CD4-positive, CD25-positive, alpha-beta regulatory T cell (primary cell): Measurements from ENCODE around the gene PASK. TPM values are rescaled to one million over a fixed set of nuclear protein-coding genes. Genes with fewer than 3 reads are reported as not detected.

ENCODE experiments used
- ATAC-seq, 2 donors: fragments of 150-1000 bp; cut with Tn5 transposase; one replicate each; pipeline ENCODE4 v1.10.0; 2021; ENCODE audit warnings: low read depth in 2 of 2, moderate number of reproducible peaks in 2 of 2, moderate library complexity in 1 of 2
- DNase-seq, 3 donors: peaks; one replicate each; pipeline versions ENCODE4 v3.0.0 to v3.0.0-alpha.2; 2012 to 2022; ENCODE audit warnings: mixed read lengths in 1 of 3
- H3K27ac ChIP-seq: one replicate; pipeline ENCODE4 v1.7.0; 2013; ENCODE audit warnings: mild to moderate bottlenecking, low read length; ENCODE audit not compliant: insufficient read depth, poor library complexity, severe bottlenecking
- H3K27me3 ChIP-seq: one replicate; pipeline ENCODE4 v1.7.0; 2013; ENCODE audit warnings: low read length; ENCODE audit not compliant: control insufficient read depth, insufficient read depth
- H3K36me3 ChIP-seq: one replicate; pipeline ENCODE4 v1.7.0; 2013; ENCODE audit warnings: mild to moderate bottlenecking, low read length, moderate library complexity; ENCODE audit not compliant: control insufficient read depth, insufficient read depth
- H3K4me1 ChIP-seq: 2 replicates; pipeline ENCODE4 v1.7.0; 2013; ENCODE audit warnings: mild to moderate bottlenecking, low read length; ENCODE audit not compliant: insufficient read depth, control insufficient read depth, poor library complexity, severe bottlenecking
- H3K4me3 ChIP-seq: one replicate; pipeline ENCODE4 v1.7.0; 2013; ENCODE audit warnings: low read depth, mild to moderate bottlenecking, low read length, moderate library complexity
- H3K9me3 ChIP-seq, 2 experiments: 1 replicate in 1 of 2; 2 replicates in 1 of 2; pipeline ENCODE4 v1.7.0; 2013; ENCODE audit warnings: low read length in 2 of 2, mild to moderate bottlenecking in 1 of 2, moderate library complexity in 1 of 2; ENCODE audit not compliant: control insufficient read depth in 2 of 2
- H3K27ac Mint-ChIP-seq, 3 donors: one replicate each; pipeline ENCODE4 v1.8.0; 2020 to 2022; ENCODE audit warnings: mild to moderate bottlenecking in 3 of 3, mixed read lengths in 3 of 3, moderate library complexity in 2 of 3
- H3K27me3 Mint-ChIP-seq: one replicate; pipeline ENCODE4 v1.8.0; 2022; ENCODE audit warnings: mild to moderate bottlenecking, mixed read lengths
- H3K36me3 Mint-ChIP-seq: one replicate; pipeline ENCODE4 v1.8.0; 2020; ENCODE audit warnings: mixed read lengths
- H3K4me1 Mint-ChIP-seq, 4 donors: one replicate each; pipeline ENCODE4 v1.8.0; 2020 to 2022; ENCODE audit warnings: mixed read lengths in 4 of 4, mild to moderate bottlenecking in 1 of 4
- H3K4me3 Mint-ChIP-seq, 4 donors: one replicate each; pipeline ENCODE4 v1.8.0; 2020 to 2022; ENCODE audit warnings: mild to moderate bottlenecking in 4 of 4, mixed read lengths in 4 of 4, moderate library complexity in 3 of 4
- H3K9me3 Mint-ChIP-seq, 7 donors: one replicate each; pipeline ENCODE4 v1.8.0; 2020 to 2022; ENCODE audit warnings: mixed read lengths in 7 of 7, mild to moderate bottlenecking in 3 of 7, moderate library complexity in 2 of 7
- polyA plus RNA-seq, 4 donors: library from polyadenylated mRNA; unstranded; fragments of 300-500 nt; fragmentation: Illumina TruSeq; gene quantifications; one replicate each; pipeline ENCODE4 v1.2.3, GENCODE V29; 2021
- total RNA-seq: library from RNA; stranded (reverse); gene quantifications from one replicate; pipeline ENCODE4 v1.2.3, GENCODE V29; 2022

PASK gene
- total and polyA plus RNA-seq, 5 donors from 2014 or later: 15.9 to 160 (median 23.0) TPM

GRCh38 chr2:241191081-241191480 lies 41.8 kb upstream of the PASK start:
- DNase-seq: no peak
- Histone ChIP-seq H3K4me3 (no peak overlapping the region), H3K4me1 (no peaks in the 10 kb centered on the region), H3K27ac (no peak overlapping the region), H3K9me3 (no peaks in the 10 kb centered on the region), H3K36me3 (no peaks in the 10 kb centered on the region), H3K27me3 (no peaks in the 10 kb centered on the region)
- Mint-ChIP-seq H3K4me3 (no peak overlapping the region), H3K27ac (no peak overlapping the region), H3K36me3 (no peaks in the 10 kb centered on the region), H3K4me1 (no peaks in the 10 kb centered on the region), H3K27me3 (no peaks in the 10 kb centered on the region), H3K9me3 (no peaks in the 10 kb centered on the region)
- no peak for ATAC-seq

GRCh38 chr2:241190291-241190981 lies 41.2 kb upstream of the PASK start:
- no peak overlapping the region for H3K27ac Mint-ChIP-seq
- no peaks in the 10 kb centered on the region for H3K36me3 Mint-ChIP-seq
- Histone ChIP-seq H3K4me3 (no peak overlapping the region), H3K9me3 (no peaks in the 10 kb centered on the region), H3K36me3 (no peaks in the 10 kb centered on the region), H3K27ac (no peak overlapping the region), H3K4me1 (no peaks in the 10 kb centered on the region), H3K27me3 (no peaks in the 10 kb centered on the region)
- H3K27me3 Mint-ChIP-seq: no peaks in the 10 kb centered on the region
- no peak overlapping the region for H3K4me3 Mint-ChIP-seq
- no peak for DNase-seq
- no peaks in the 10 kb centered on the region for H3K9me3 Mint-ChIP-seq
- H3K4me1 Mint-ChIP-seq: no peaks in the 10 kb centered on the region
- ATAC-seq: peak in 1 of 2 donors; percentile 22

- no peak for DNase-seq
- H3K4me3 Mint-ChIP-seq: no peak overlapping the region
- no peaks in the 10 kb centered on the region for H3K27me3 Mint-ChIP-seq
Observed at GRCh38 chr2:241189856-241190201, 40.6 kb upstream of the PASK start.

GRCh38 chr2:241189093-241189855 lies 40.0 kb upstream of the PASK start:
- Histone ChIP-seq H3K27ac (no peak overlapping the region), H3K27me3 (no peaks in the 10 kb centered on the region), H3K4me1 (no peaks in the 10 kb centered on the region), H3K36me3 (no peaks in the 10 kb centered on the region), H3K9me3 (no peaks in the 10 kb centered on the region), H3K4me3 (no peak overlapping the region)
- H3K36me3 Mint-ChIP-seq: no peaks in the 10 kb centered on the region
- no peak overlapping the region for H3K4me3 Mint-ChIP-seq
- no peaks in the 10 kb centered on the region for H3K9me3 Mint-ChIP-seq
- no peak for DNase-seq
- ATAC-seq: no peak
- no peaks in the 10 kb centered on the region for H3K4me1 Mint-ChIP-seq
- H3K27ac Mint-ChIP-seq: no peak overlapping the region
- H3K27me3 Mint-ChIP-seq: no peaks in the 10 kb centered on the region

More at GRCh38 chr2:241189856-241190201, 40.6 kb upstream of the PASK start:
- Histone ChIP-seq H3K36me3 (no peaks in the 10 kb centered on the region), H3K27me3 (no peaks in the 10 kb centered on the region), H3K27ac (no peak overlapping the region), H3K9me3 (no peaks in the 10 kb centered on the region), H3K4me3 (no peak overlapping the region), H3K4me1 (no peaks in the 10 kb centered on the region)
- H3K36me3 Mint-ChIP-seq: no peaks in the 10 kb centered on the region
- no peaks in the 10 kb centered on the region for H3K4me1 Mint-ChIP-seq
- no peaks in the 10 kb centered on the region for H3K9me3 Mint-ChIP-seq
- no peak for ATAC-seq
- no peak overlapping the region for H3K27ac Mint-ChIP-seq

- Mint-ChIP-seq H3K9me3 (no peaks in the 10 kb centered on the region), H3K27me3 (no peaks in the 10 kb centered on the region)
- ATAC-seq: no peak
Observed at GRCh38 chr2:241188361-241189092, 39.3 kb upstream of the PASK start, which contains the start of gene ANO7. ANO7 (plus strand) TSS chr2:241188677; CDS start chr2:241190064, 1,387 bp downstream.

GRCh38 chr2:241187918-241188234 lies 38.6 kb upstream of the PASK start:
- Mint-ChIP-seq H3K9me3 (no peaks in the 10 kb centered on the region), H3K4me3 (no peak overlapping the region), H3K27ac (no peak overlapping the region), H3K4me1 (no peaks in the 10 kb centered on the region), H3K36me3 (peaks cover 4% of the 10 kb centered on the region), H3K27me3 (no peaks in the 10 kb centered on the region)
- H3K27me3 ChIP-seq: no peaks in the 10 kb centered on the region
- H3K4me1 ChIP-seq: no peaks in the 10 kb centered on the region
- ATAC-seq: no peak
- no peak overlapping the region for H3K27ac ChIP-seq
- peaks cover 9% of the 10 kb centered on the region for H3K36me3 ChIP-seq
- DNase-seq: no peak
- no peak overlapping the region for H3K4me3 ChIP-seq
- H3K9me3 ChIP-seq: no peaks in the 10 kb centered on the region

More at GRCh38 chr2:241188361-241189092, 39.3 kb upstream of the PASK start, which contains the start of gene ANO7:
- H3K36me3 ChIP-seq: peaks cover 3% of the 10 kb centered on the region
- no peak within 1 kb of the TSS for H3K4me3 ChIP-seq
- no peaks in the 10 kb centered on the region for H3K4me1 ChIP-seq
- H3K36me3 Mint-ChIP-seq: peaks cover 2% of the 10 kb centered on the region
- DNase-seq: no peak
- no peaks in the 10 kb centered on the region for H3K4me1 Mint-ChIP-seq
- H3K9me3 ChIP-seq: no peaks in the 10 kb centered on the region
- no peak within 1 kb of the TSS for H3K27ac ChIP-seq
- H3K4me3 Mint-ChIP-seq: no peak within 1 kb of the TSS
- no peak within 1 kb of the TSS for H3K27ac Mint-ChIP-seq
- H3K27me3 ChIP-seq: no peaks in the 10 kb centered on the region

GRCh38 chr2:241187101-241187917 lies 38.0 kb upstream of the PASK start:
- Histone ChIP-seq H3K27ac (no peak overlapping the region), H3K4me1 (no peaks in the 10 kb centered on the region), H3K27me3 (no peaks in the 10 kb centered on the region), H3K36me3 (peaks cover 13% of the 10 kb centered on the region), H3K4me3 (no peak overlapping the region), H3K9me3 (no peaks in the 10 kb centered on the region)
- Mint-ChIP-seq H3K27ac (no peak overlapping the region), H3K9me3 (no peaks in the 10 kb centered on the region), H3K36me3 (peaks cover 4% of the 10 kb centered on the region), H3K4me1 (no peaks in the 10 kb centered on the region), H3K27me3 (no peaks in the 10 kb centered on the region), H3K4me3 (no peak overlapping the region)
- ATAC-seq (no peak), DNase-seq (no peak)
